Endodermal cell (in vitro differentiated cells): Measurements from ENCODE around the gene HEPN1. TPM values are rescaled to one million over a fixed set of nuclear protein-coding genes. Genes with fewer than 3 reads are reported as not detected.

Experiments
- DNase-seq: peaks from one replicate; pipeline ENCODE4 v3.0.0-alpha.2; 2017
- H3K27ac ChIP-seq: 2 replicates; pipeline ENCODE4 v1.5.1; 2013; ENCODE audit warnings: mild to moderate bottlenecking, low read depth, low read length, moderate library complexity
- H3K27me3 ChIP-seq: 2 replicates; pipeline ENCODE4 v1.6.1; 2013; ENCODE audit warnings: mild to moderate bottlenecking, low read length, moderate library complexity; ENCODE audit not compliant: insufficient read depth, control insufficient read depth, poor library complexity, severe bottlenecking
- H3K36me3 ChIP-seq: 2 replicates; pipeline ENCODE4 v1.7.0; 2013; ENCODE audit warnings: mild to moderate bottlenecking, low read length, moderate library complexity; ENCODE audit not compliant: control insufficient read depth, insufficient read depth
- H3K4me1 ChIP-seq: one replicate; pipeline ENCODE4 v1.7.0; 2013; ENCODE audit warnings: low read length; ENCODE audit not compliant: control insufficient read depth, insufficient read depth
- H3K4me3 ChIP-seq: 2 replicates; pipeline ENCODE4 v1.5.1; 2013; ENCODE audit warnings: mild to moderate bottlenecking, low read length, moderate library complexity
- H3K9ac ChIP-seq: 2 replicates; pipeline ENCODE4 v1.6.1; 2013; ENCODE audit warnings: mild to moderate bottlenecking, low read length, moderate library complexity; ENCODE audit not compliant: poor library complexity, severe bottlenecking; ENCODE audit errors: extremely low read depth
- H3K9me3 ChIP-seq: 2 replicates; pipeline ENCODE4 v1.6.1; 2013; ENCODE audit warnings: mild to moderate bottlenecking, low read length, moderate library complexity; ENCODE audit not compliant: control insufficient read depth
- H3K27ac Mint-ChIP-seq: 2 replicates; pipeline ENCODE4 v1.8.0; 2020; ENCODE audit warnings: mixed read lengths
- H3K27me3 Mint-ChIP-seq: 2 replicates; pipeline ENCODE4 v1.8.0; 2021; ENCODE audit warnings: mild to moderate bottlenecking, mixed read lengths; ENCODE audit not compliant: insufficient read depth
- H3K36me3 Mint-ChIP-seq: 2 replicates; pipeline ENCODE4 v1.8.0; 2020; ENCODE audit warnings: low read depth, mixed read lengths
- H3K4me1 Mint-ChIP-seq: 2 replicates; pipeline ENCODE4 v1.8.0; 2020; ENCODE audit warnings: mixed read lengths
- H3K4me3 Mint-ChIP-seq: 2 replicates; pipeline ENCODE4 v1.8.0; 2020; ENCODE audit warnings: mild to moderate bottlenecking, moderate library complexity, mixed read lengths
- H3K9me3 Mint-ChIP-seq: 2 replicates; pipeline ENCODE4 v1.8.0; 2020; ENCODE audit warnings: mild to moderate bottlenecking, mixed read lengths
- CTCF ChIP-seq: fragments of 200-600 bp; sonication (generic); conservative IDR thresholded peaks from 2 replicates; pipeline ENCODE4 v1.5.0; 2021; ENCODE audit warnings: antibody characterized with exemption, mild to moderate bottlenecking
- WGBS, 2 experiments: methylation state at CpG; one replicate each; pipeline versions ENCODE4 v1.1.5 to v1.1.7; 2013; ENCODE audit warnings: missing lambda C conversion rate in 2 of 2, mixed read lengths in 1 of 2; ENCODE audit not compliant: insufficient coverage in 1 of 2, insufficient read length in 1 of 2; 5-methylcytosine and 5-hydroxymethylcytosine counted together
- total RNA-seq, 2 donors: library from RNA; stranded (reverse); fragmentation: NEBNext Ultra II Directional in 1 of 2; extraction: Animal tissue kit (Norgen Biotek cat#: 25700) in 1 of 2; gene quantifications; 2 replicates in 1 of 2; 3 replicates in 1 of 2; pipeline ENCODE4 v1.2.1, GENCODE V29; 2021

Gene HEPN1
- total RNA-seq, 2 donors from 2014 or later, result not detected

GRCh38 chr11:124944565-124944964 lies 25.5 kb downstream of the HEPN1 start:
- no peak for DNase-seq
- WGBS, 2 experiments, result 95 to 100% methylated on average over 1 to 2 of the region's 3 CpGs
- peaks cover 53% of the 10 kb centered on the region for H3K27me3 Mint-ChIP-seq
- Histone ChIP-seq H3K27ac (no peak overlapping the region), H3K27me3 (peaks cover 37% of the 10 kb centered on the region), H3K9me3 (no peaks in the 10 kb centered on the region), H3K9ac (no peak overlapping the region), H3K36me3 (no peaks in the 10 kb centered on the region), H3K4me3 (no peak overlapping the region), H3K4me1 (no peaks in the 10 kb centered on the region)
- no peaks in the 10 kb centered on the region for H3K36me3 Mint-ChIP-seq
- H3K27ac Mint-ChIP-seq, result no peak overlapping the region
- peaks cover 2% of the 10 kb centered on the region for H3K9me3 Mint-ChIP-seq
- no peak overlapping the region for H3K4me3 Mint-ChIP-seq
- H3K4me1 Mint-ChIP-seq, result no peaks in the 10 kb centered on the region
- no peak for TF ChIP-seq CTCF

- no peak overlapping the region for H3K4me3 Mint-ChIP-seq
These were observed 26.8 kb downstream of the HEPN1 start for GRCh38 chr11:124945826-124946225.

GRCh38 chr11:124946735-124947141 lies 27.7 kb downstream of the HEPN1 start:
- H3K9ac ChIP-seq, result no peak overlapping the region
- H3K4me1 Mint-ChIP-seq, result no peaks in the 10 kb centered on the region
- 94% methylated on average over 2 of the region's 2 CpGs; no CpG with 5 or more reads in 1 of the 2 experiments for WGBS, 2 experiments
- H3K27me3 Mint-ChIP-seq, result peaks cover 48% of the 10 kb centered on the region
- no peaks in the 10 kb centered on the region for H3K36me3 Mint-ChIP-seq
- H3K27me3 ChIP-seq, result peaks cover 44% of the 10 kb centered on the region
- no peak overlapping the region for H3K4me3 ChIP-seq
- H3K4me3 Mint-ChIP-seq, result no peak overlapping the region
- no peak for DNase-seq
- peaks cover 2% of the 10 kb centered on the region for H3K9me3 Mint-ChIP-seq
- H3K9me3 ChIP-seq, result no peaks in the 10 kb centered on the region
- TF ChIP-seq CTCF, result no peak
- no peak overlapping the region for H3K27ac Mint-ChIP-seq
- H3K36me3 ChIP-seq, result no peaks in the 10 kb centered on the region
- H3K27ac ChIP-seq, result no peak overlapping the region
- no peaks in the 10 kb centered on the region for H3K4me1 ChIP-seq

More at GRCh38 chr11:124945826-124946225, 26.8 kb downstream of the HEPN1 start:
- H3K9ac ChIP-seq, result no peak overlapping the region
- no peaks in the 10 kb centered on the region for H3K36me3 Mint-ChIP-seq
- no peaks in the 10 kb centered on the region for H3K9me3 ChIP-seq
- peaks cover 53% of the 10 kb centered on the region for H3K27me3 Mint-ChIP-seq
- DNase-seq, result no peak
- H3K9me3 Mint-ChIP-seq, result peaks cover 2% of the 10 kb centered on the region
- peaks cover 40% of the 10 kb centered on the region for H3K27me3 ChIP-seq
- no peak for TF ChIP-seq CTCF
- WGBS, 2 experiments, result 92 to 96% methylated on average over 5 of the region's 6 CpGs
- H3K27ac Mint-ChIP-seq, result no peak overlapping the region
- H3K36me3 ChIP-seq, result no peaks in the 10 kb centered on the region
- no peaks in the 10 kb centered on the region for H3K4me1 Mint-ChIP-seq
- H3K27ac ChIP-seq, result no peak overlapping the region
- H3K4me1 ChIP-seq, result no peaks in the 10 kb centered on the region
- H3K4me3 ChIP-seq, result no peak overlapping the region
